A673 (cell line): ENCODE measurements around the gene FHIT. TPM values are rescaled to one million over a fixed set of nuclear protein-coding genes. Genes with fewer than 3 reads are reported as not detected.
"Not testable (repeated sequence)": the region's sequence is repeated elsewhere in the genome, so short reads cannot be mapped to it uniquely, and the experiment has no call there.

Experiments used
- BruUV-seq: library from RNA; stranded (reverse); fragments of 400-500 nt; replicated peaks from 2 replicates; lab custom pipeline; 2021; lab: Mats Ljungman, UMichigan
- CTCF ChIA-PET: fragments of 300-600 bp; sonication (Branson Sonifier 250); formaldehyde crosslinking; loops from one replicate; lab custom pipeline; 2022; ENCODE audit warnings: antibody characterized with exemption; lab: Charles Lee
- POLR2A ChIA-PET: fragments of 300-600 bp; sonication (Branson Sonifier 250); formaldehyde crosslinking; loops from one replicate; lab custom pipeline; 2022; ENCODE audit warnings: antibody characterized with exemption; ENCODE audit not compliant: low non-redundant PET; lab: Charles Lee
- DNase-seq: peaks from one replicate; pipeline ENCODE4 v3.0.0-alpha.2; 2015; ENCODE audit warnings: low spot score
- H3K27ac ChIP-seq: fragments of 200-600 bp; sonication (generic); 2 replicates; pipeline ENCODE4 v1.5.1; 2016; ENCODE audit warnings: mixed run types, low read depth, mild to moderate bottlenecking, mixed read lengths, antibody characterized with exemption, low read length; ENCODE audit not compliant: poor library complexity, severe bottlenecking
- H3K27me3 ChIP-seq: fragments of 200-600 bp; sonication (generic); replicated peaks from 2 replicates; pipeline ENCODE4 v1.6.1; 2017; ENCODE audit warnings: mixed run types, low read depth, mild to moderate bottlenecking, mixed read lengths, antibody characterized with exemption, low read length; ENCODE audit not compliant: insufficient read depth, poor library complexity
- H3K36me3 ChIP-seq: fragments of 200-600 bp; sonication (generic); 2 replicates; pipeline ENCODE4 v1.6.1; 2016; ENCODE audit warnings: mixed run types, mild to moderate bottlenecking, mixed read lengths, antibody characterized with exemption, low read length; ENCODE audit not compliant: insufficient read depth, poor library complexity, severe bottlenecking
- H3K4me1 ChIP-seq: fragments of 200-600 bp; sonication (generic); 2 replicates; pipeline ENCODE4 v1.6.1; 2017; ENCODE audit warnings: mixed run types, mild to moderate bottlenecking, mixed read lengths, antibody characterized with exemption, low read length; ENCODE audit not compliant: insufficient read depth, poor library complexity, severe bottlenecking
- H3K4me3 ChIP-seq: fragments of 200-600 bp; sonication (generic); 2 replicates; pipeline ENCODE4 v1.5.1; 2016; ENCODE audit warnings: low read depth, mixed run types, mild to moderate bottlenecking, mixed read lengths, low read length; ENCODE audit not compliant: poor library complexity, severe bottlenecking
- H3K9me3 ChIP-seq: fragments of 200-600 bp; sonication (generic); 2 replicates; pipeline ENCODE4 v1.6.1; 2016; ENCODE audit warnings: mixed run types, low read depth, mild to moderate bottlenecking, mixed read lengths, antibody characterized with exemption, low read length; ENCODE audit not compliant: poor library complexity, severe bottlenecking
- EZH2 ChIP-seq: fragments of 200-600 bp; sonication (generic); IDR thresholded peaks from 2 replicates; pipeline ENCODE4 v1.6.1; 2017; ENCODE audit warnings: borderline replicate concordance, low read depth, mild to moderate bottlenecking, mixed read lengths, antibody characterized with exemption, low read length; ENCODE audit not compliant: poor library complexity, severe bottlenecking
- intact Hi-C: fragments of 100-400 bp; cut with micrococcal nuclease; formaldehyde crosslinking; loops from one replicate; pipeline ENCODE4 v1.10.0; 2022; ENCODE audit not compliant: unreplicated experiment
- total RNA-seq: library from RNA; stranded (reverse); gene quantifications from 2 replicates; pipeline ENCODE4 v1.2.3, GENCODE V29; 2021
- TF ChIP-seq, protein P1 (sequence below): fragments of 300-800, 200-600 bp; sonication (generic); conservative IDR thresholded peaks from 2 replicates; pipeline ENCODE4 v1.5.1; 2017; ENCODE audit warnings: low read depth, mild to moderate bottlenecking, antibody characterized with exemption, low read length, moderate library complexity, mixed read lengths

The FHIT gene
- total RNA-seq, 1 experiment from 2014 or later, result not detected

DNA sequence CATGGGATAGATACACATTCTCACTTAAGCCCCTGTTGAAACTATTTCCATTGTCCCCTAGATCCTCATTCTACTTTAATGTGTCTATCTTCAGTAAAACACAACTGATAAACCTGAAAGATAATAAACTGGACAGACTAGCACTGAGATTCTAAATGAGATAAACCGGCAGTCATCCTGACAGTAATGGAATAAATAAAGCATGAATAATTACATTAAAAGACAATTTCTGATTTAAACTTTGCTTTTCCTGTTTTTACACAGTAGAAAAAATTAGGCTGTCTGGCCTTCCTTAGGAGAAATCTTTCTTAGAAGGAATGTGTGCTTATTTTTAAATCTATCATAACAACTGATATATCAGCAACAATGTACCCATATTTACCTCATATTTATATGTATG, 232.4 kb downstream of the FHIT start:
- no peaks in the 10 kb centered on the region for H3K36me3 ChIP-seq
- no peaks in the 10 kb centered on the region for H3K9me3 ChIP-seq
- no peaks in the 10 kb centered on the region for H3K4me1 ChIP-seq
- CTCF ChIA-PET, result no interaction called here
- POLR2A ChIA-PET, result no interaction called here
- intact Hi-C loops, result no loop called here
- no TSS peak for BruUV-seq
- DNase-seq, result no peak
- no peak for TF ChIP-seq EZH2
- TF ChIP-seq, protein P1, sequence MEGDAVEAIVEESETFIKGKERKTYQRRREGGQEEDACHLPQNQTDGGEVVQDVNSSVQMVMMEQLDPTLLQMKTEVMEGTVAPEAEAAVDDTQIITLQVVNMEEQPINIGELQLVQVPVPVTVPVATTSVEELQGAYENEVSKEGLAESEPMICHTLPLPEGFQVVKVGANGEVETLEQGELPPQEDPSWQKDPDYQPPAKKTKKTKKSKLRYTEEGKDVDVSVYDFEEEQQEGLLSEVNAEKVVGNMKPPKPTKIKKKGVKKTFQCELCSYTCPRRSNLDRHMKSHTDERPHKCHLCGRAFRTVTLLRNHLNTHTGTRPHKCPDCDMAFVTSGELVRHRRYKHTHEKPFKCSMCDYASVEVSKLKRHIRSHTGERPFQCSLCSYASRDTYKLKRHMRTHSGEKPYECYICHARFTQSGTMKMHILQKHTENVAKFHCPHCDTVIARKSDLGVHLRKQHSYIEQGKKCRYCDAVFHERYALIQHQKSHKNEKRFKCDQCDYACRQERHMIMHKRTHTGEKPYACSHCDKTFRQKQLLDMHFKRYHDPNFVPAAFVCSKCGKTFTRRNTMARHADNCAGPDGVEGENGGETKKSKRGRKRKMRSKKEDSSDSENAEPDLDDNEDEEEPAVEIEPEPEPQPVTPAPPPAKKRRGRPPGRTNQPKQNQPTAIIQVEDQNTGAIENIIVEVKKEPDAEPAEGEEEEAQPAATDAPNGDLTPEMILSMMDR, result no peak
- H3K27me3 ChIP-seq, result no peaks in the 10 kb centered on the region
- H3K27ac ChIP-seq, result no peak overlapping the region
- H3K4me3 ChIP-seq, result no peak overlapping the region

- H3K4me1 ChIP-seq, H3K36me3 ChIP-seq, POLR2A ChIA-PET, BruUV-seq, DNase-seq, CTCF ChIA-PET, H3K4me3 ChIP-seq, H3K9me3 ChIP-seq, intact Hi-C loops, H3K27ac ChIP-seq, H3K27me3 ChIP-seq: not testable (repeated sequence)
Measured at GRCh38 chr3:61017028-61017427, 234.2 kb downstream of the FHIT start.

DNA sequence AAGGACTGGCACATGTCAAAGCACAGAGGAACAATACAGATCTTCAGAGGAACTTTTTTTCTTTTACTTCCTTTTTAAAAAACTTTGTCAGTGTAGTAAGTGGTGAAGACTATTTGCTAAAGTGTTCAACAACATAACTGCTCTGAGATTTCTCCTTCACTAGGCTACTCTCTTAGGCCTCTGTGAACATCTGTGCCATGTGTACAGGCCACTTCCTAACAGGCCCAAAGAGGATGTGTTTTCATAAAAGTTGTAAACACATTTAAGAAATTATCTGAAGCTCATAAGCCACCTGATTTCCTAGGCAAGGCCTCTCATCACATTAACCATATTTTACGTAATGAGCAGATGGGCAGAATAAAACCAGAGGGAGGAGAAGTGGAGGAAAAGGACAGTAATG, 235.4 kb downstream of the FHIT start:
- ChIA-PET POLR2A (no interaction called here), CTCF (no interaction called here)
- TF ChIP-seq, protein P1, result no peak
- TF ChIP-seq EZH2, result no peak
- H3K4me1 ChIP-seq, result no peaks in the 10 kb centered on the region
- intact Hi-C loops, result no loop called here
- H3K27ac ChIP-seq, result no peak overlapping the region
- no peak for DNase-seq
- no peaks in the 10 kb centered on the region for H3K27me3 ChIP-seq
- H3K4me3 ChIP-seq, result no peak overlapping the region
- H3K9me3 ChIP-seq, result no peaks in the 10 kb centered on the region
- H3K36me3 ChIP-seq, result no peaks in the 10 kb centered on the region
- no TSS peak for BruUV-seq

GRCh38 chr3:61015408-61015807, 235.8 kb downstream of the FHIT start:
- TF ChIP-seq EZH2, result no peak
- TF ChIP-seq, protein P1, result no peak
- Histone ChIP-seq H3K27me3 (no peaks in the 10 kb centered on the region), H3K4me1 (no peaks in the 10 kb centered on the region), H3K36me3 (no peaks in the 10 kb centered on the region), H3K27ac (no peak overlapping the region), H3K4me3 (no peak overlapping the region), H3K9me3 (no peaks in the 10 kb centered on the region)
- POLR2A ChIA-PET, result no interaction called here
- no peak for DNase-seq
- CTCF ChIA-PET, result no interaction called here
- BruUV-seq, result no TSS peak
- intact Hi-C loops, result no loop called here
